IPS-NIHi7 (cell line): ENCODE results near the gene ITGAD.
"Not testable (repeated sequence)": the region's sequence is repeated elsewhere in the genome, so short reads cannot be mapped to it uniquely, and the experiment has no call there.

Source experiments
- DNase-seq: peaks from one replicate; pipeline ENCODE4 v3.0.0; 2012; ENCODE audit warnings: mixed read lengths; ENCODE audit errors: extremely low spot score

ITGAD gene

GRCh38 chr16:31429796-31430195 is 36.7 kb downstream of the ITGAD start:
- DNase-seq = no peak

GRCh38 chr16:31430380-31431052 is 37.4 kb downstream of the ITGAD start:
- DNase-seq = peak; percentile 22

GRCh38 chr16:31435341-31436220 is 42.4 kb downstream of the ITGAD start:
- peak; percentile 14 for DNase-seq

GRCh38 chr16:31436221-31437045 is 43.3 kb downstream of the ITGAD start:
- DNase-seq = no peak

GRCh38 chr16:31438414-31438813 is 45.3 kb downstream of the ITGAD start:
- no peak for DNase-seq

- not testable (repeated sequence) for DNase-seq
Measured at GRCh38 chr16:31439023-31439422, 45.9 kb downstream of the ITGAD start.

GRCh38 chr16:31439519-31439918 is 46.4 kb downstream of the ITGAD start:
- DNase-seq = no peak

- DNase-seq = no peak
Measured at GRCh38 chr16:31440516-31441184, 47.5 kb downstream of the ITGAD start.

- DNase-seq = no peak
Measured at GRCh38 chr16:31441956-31442355, 48.8 kb downstream of the ITGAD start.

- not testable (repeated sequence) for DNase-seq
Measured at GRCh38 chr16:31445931-31446330, 52.8 kb downstream of the ITGAD start.

GRCh38 chr16:31451201-31451600 is 58.1 kb downstream of the ITGAD start:
- no peak for DNase-seq

- peak; percentile 63 for DNase-seq
Measured at GRCh38 chr16:31451681-31452351, 58.7 kb downstream of the ITGAD start.

- DNase-seq = peak; percentile 12
Measured at GRCh38 chr16:31452631-31453106, 59.5 kb downstream of the ITGAD start.

- DNase-seq = peak; percentile 12
Measured at GRCh38 chr16:31453255-31454204, 60.4 kb downstream of the ITGAD start.

GRCh38 chr16:31455601-31456314 is 62.6 kb downstream of the ITGAD start:
- peak; percentile 18 for DNase-seq

GRCh38 chr16:31456988-31457360 is 63.8 kb downstream of the ITGAD start:
- no peak for DNase-seq

- no peak for DNase-seq
Measured at GRCh38 chr16:31458073-31458843, 65.1 kb downstream of the ITGAD start.
